ENCODE data around the gene ADGRV1. TPM values are rescaled to one million over a fixed set of nuclear protein-coding genes. Genes with fewer than 3 reads are reported as not detected.
"Not testable (repeated sequence)": the region's sequence is repeated elsewhere in the genome, so short reads cannot be mapped to it uniquely, and the experiment has no call there.

The ADGRV1 gene
- total and polyA plus RNA-seq, 12 donors: 129 to 2,577 (median 695) TPM

DNA sequence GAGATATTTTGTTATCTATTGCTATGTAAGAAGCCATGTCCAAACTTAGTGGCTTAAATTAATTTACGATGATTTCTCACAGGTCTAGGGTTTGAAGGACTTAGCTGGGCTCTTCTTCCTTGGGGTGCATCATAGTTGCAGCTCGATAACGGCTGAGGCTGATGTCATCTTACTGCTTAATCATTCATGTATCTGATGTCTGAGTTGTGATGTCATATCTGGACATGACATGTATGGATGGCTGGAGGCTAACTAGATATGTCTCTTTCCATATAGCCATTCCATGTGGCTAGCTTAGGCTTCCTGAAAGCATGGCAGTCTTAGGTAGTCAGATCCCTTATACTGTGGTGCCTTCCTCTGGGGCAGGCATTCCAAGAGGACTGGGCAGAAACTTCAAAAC is 31.6 kb downstream of the ADGRV1 start:
- no peak overlapping the region for H3K27ac ChIP-seq
- no peaks in the 10 kb centered on the region for H3K4me1 ChIP-seq (replicated peaks in 1 of 2)
- intact Hi-C loops (cut with DNase I): no loop called here
- no peak overlapping the region for H3K4me3 ChIP-seq
- no peaks in the 10 kb centered on the region for H3K36me3 ChIP-seq (replicated peaks in 1 of 2)
- no peaks in the 10 kb centered on the region for H3K9me3 ChIP-seq (replicated peaks in 1 of 3)
- WGBS, 4 donors: 82 to 94% (median 87%) methylated on average over 3 of the region's 3 CpGs
- DNase-seq: no peak
- TF ChIP-seq, protein P1, sequence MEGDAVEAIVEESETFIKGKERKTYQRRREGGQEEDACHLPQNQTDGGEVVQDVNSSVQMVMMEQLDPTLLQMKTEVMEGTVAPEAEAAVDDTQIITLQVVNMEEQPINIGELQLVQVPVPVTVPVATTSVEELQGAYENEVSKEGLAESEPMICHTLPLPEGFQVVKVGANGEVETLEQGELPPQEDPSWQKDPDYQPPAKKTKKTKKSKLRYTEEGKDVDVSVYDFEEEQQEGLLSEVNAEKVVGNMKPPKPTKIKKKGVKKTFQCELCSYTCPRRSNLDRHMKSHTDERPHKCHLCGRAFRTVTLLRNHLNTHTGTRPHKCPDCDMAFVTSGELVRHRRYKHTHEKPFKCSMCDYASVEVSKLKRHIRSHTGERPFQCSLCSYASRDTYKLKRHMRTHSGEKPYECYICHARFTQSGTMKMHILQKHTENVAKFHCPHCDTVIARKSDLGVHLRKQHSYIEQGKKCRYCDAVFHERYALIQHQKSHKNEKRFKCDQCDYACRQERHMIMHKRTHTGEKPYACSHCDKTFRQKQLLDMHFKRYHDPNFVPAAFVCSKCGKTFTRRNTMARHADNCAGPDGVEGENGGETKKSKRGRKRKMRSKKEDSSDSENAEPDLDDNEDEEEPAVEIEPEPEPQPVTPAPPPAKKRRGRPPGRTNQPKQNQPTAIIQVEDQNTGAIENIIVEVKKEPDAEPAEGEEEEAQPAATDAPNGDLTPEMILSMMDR (IDR thresholded peaks at IDR 0.05): no peak
- TF ChIP-seq POLR2A (IDR thresholded peaks at IDR 0.05): no peak
- no peaks in the 10 kb centered on the region for H3K27me3 ChIP-seq

DNA sequence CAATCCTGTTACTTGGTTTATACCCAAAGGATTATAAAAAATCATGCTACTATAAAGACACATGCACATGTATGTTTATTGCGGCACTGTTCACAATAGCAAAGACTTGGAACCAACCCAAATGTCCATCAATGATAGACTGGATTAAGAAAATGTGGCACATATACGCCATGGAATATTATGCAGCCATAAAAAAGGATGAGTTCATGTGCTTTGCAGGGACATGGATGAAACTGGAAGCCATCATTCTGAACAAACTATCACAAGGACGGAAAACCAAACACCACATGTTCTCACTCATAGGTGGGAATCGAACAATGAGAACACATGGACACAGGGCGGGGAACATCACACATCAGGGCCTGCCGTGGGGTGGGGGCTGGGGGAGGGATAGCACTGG is 34.5 kb downstream of the ADGRV1 start:
- H3K36me3 ChIP-seq (replicated peaks in 1 of 2); intact Hi-C loops (cut with DNase I); H3K27me3 ChIP-seq; H3K4me3 ChIP-seq; H3K4me1 ChIP-seq (replicated peaks in 1 of 2); H3K9me3 ChIP-seq (replicated peaks in 1 of 3); H3K27ac ChIP-seq; DNase-seq: not testable (repeated sequence)
- 79 to 88% (median 83%) methylated on average over 6 of the region's 6 CpGs for WGBS, 4 donors

DNA sequence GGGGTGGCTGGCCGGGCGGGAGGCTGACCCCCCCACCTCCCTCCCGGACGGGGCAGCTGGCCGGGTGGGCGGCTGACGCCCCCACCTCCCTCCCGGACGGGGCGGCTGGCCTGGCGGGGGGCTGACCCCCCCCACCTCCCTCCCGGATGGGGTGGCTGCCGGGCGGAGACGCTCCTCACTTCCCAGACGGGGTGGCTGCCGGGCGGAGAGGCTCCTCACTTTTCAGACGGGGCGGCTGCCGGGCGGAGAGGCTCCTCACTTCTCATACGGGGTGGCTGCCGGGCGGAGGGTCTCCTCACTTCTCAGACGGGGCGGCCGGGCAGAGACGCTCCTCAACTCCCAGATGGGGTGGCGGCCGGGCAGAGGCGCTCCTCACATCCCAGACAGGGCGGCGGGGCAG is 37.2 kb downstream of the ADGRV1 start:
- H3K27ac ChIP-seq; intact Hi-C loops (cut with DNase I): not testable (repeated sequence)

DNA sequence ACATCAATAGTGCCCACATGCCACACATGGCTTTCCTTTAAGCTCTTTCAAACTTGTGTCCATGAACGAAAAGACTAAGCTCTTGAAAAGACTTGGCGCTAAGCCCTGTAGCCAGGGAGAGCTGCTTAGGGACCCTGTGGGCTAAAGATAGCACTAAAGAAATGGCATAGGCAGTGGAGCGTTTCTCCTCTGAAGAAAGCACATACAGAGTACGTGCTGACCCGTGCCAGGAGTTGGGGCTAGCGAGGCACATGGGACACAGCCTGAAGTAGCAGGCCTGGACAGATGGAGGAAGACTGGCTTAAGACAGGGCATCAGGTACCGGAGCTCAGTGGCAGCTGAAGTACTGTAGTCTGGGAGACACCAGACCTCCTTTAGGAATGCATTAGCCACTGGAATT is 39.7 kb downstream of the ADGRV1 start:
- DNase-seq: no peak
- Histone ChIP-seq H3K9me3 (replicated peaks in 1 of 3) (peaks cover 0 to 3% (median 0%) of the 10 kb centered on the region in 3 donors), H3K4me3 (no peak overlapping the region), H3K27me3 (peaks cover 4% of the 10 kb centered on the region), H3K36me3 (replicated peaks in 1 of 2) (no peaks in the 10 kb centered on the region), H3K27ac (no peak overlapping the region), H3K4me1 (replicated peaks in 1 of 2) (no peaks in the 10 kb centered on the region)
- 74 to 82% (median 79%) methylated on average over 7 of the region's 7 CpGs for WGBS, 4 donors
- intact Hi-C loops (cut with DNase I): no loop called here
- no peak for TF ChIP-seq POLR2A (IDR thresholded peaks at IDR 0.05)
- TF ChIP-seq, protein P1 (IDR thresholded peaks at IDR 0.05): no peak

More for the DNA sequence above, 37.2 kb downstream of the ADGRV1 start:
- not testable (repeated sequence) for H3K4me1 ChIP-seq (replicated peaks in 1 of 2); DNase-seq; H3K9me3 ChIP-seq (replicated peaks in 1 of 3); H3K4me3 ChIP-seq; H3K36me3 ChIP-seq (replicated peaks in 1 of 2); H3K27me3 ChIP-seq
- 93 to 97% (median 97%) methylated on average over 3 to 34 of the region's 34 CpGs; no CpG with 5 or more reads in 1 of the 4 donors for WGBS, 4 donors

DNA sequence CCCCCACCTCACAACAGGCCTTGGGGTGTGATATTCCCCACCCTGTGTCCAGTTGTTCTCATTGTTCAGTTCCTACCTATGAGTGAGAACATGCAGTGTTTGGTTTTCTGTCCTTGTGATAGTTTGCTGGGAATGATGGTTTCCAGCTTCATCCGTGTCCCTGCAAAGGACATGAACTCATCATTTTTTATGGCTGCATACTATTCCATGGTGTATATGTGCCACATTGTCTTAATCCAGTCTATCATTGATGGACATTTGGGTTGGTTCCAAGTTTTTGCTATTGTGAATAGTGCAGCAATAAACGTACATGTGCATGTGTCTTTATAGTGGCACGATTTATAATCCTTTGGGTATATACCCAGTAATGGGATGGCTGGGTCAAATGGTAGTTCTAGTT is 41.7 kb downstream of the ADGRV1 start:
- H3K9me3 ChIP-seq (replicated peaks in 1 of 3); H3K27me3 ChIP-seq; H3K4me1 ChIP-seq (replicated peaks in 1 of 2); H3K4me3 ChIP-seq; H3K27ac ChIP-seq; H3K36me3 ChIP-seq (replicated peaks in 1 of 2); DNase-seq: not testable (repeated sequence)
- WGBS, 4 donors: 87 to 91% (median 88%) methylated on average over 3 of the region's 3 CpGs
- intact Hi-C loops (cut with DNase I): loop anchor here in 1 of 2 donors (10.0 kb wide), 1 partner anchor 166 kb away; no protein-coding TSS in a partner anchor

DNA sequence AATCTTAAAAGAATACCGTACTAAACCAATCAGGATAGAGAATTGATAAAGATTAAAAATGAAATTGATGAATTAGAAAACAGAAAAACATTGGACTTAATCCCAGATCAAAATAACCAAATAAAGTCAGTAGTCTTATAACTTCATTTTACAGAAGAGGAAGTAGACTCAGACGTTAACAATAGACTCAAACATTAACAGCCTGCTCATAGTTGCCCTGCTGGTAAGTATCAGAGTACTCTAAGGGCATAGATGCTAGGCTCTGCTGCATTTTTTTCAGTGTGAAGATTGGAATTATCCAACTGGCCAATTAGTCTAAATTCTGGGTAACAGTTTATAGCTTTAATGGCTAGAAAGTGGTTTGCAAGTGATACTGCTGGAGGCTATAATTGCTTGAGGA is 42.9 kb downstream of the ADGRV1 start:
- no peaks in the 10 kb centered on the region for H3K36me3 ChIP-seq (replicated peaks in 1 of 2)
- intact Hi-C loops (cut with DNase I): loop anchor here in 1 of 2 donors (10.0 kb wide), 1 partner anchor 167 kb away; no protein-coding TSS in a partner anchor

More for the DNA sequence above, 42.9 kb downstream of the ADGRV1 start:
- 49 to 59% (median 56%) methylated on average over 2 of the region's 2 CpGs for WGBS, 4 donors
- H3K4me1 ChIP-seq (replicated peaks in 1 of 2): no peaks in the 10 kb centered on the region
- no peak overlapping the region for H3K27ac ChIP-seq
- TF ChIP-seq, protein P1 (IDR thresholded peaks at IDR 0.05): no peak
- TF ChIP-seq POLR2A (IDR thresholded peaks at IDR 0.05): no peak
- peaks cover 4% of the 10 kb centered on the region for H3K27me3 ChIP-seq
- no peak overlapping the region for H3K4me3 ChIP-seq
- H3K9me3 ChIP-seq (replicated peaks in 1 of 3): peaks cover 0 to 3% (median 0%) of the 10 kb centered on the region in 3 donors
- DNase-seq: no peak
